ENCODE data around the gene SLC39A5. TPM values are rescaled to one million over a fixed set of nuclear protein-coding genes. Genes with fewer than 3 reads are reported as not detected.
A peak's percentile ranks its signal among the peaks of the same experiment; 100 is the strongest.

The SLC39A5 gene
- polyA plus RNA-seq, 1 of the 3 experiments (the other 2 are of a cell fraction): 0.12 TPM

GRCh38 chr12:56186957-56187356, 42.9 kb upstream of the SLC39A5 start:
- no peak overlapping the region; a peak in 1 of 4 replicates for H3K4me3 ChIP-seq (ENCODE audit: low read depth in 2 of 2, low read length in 1 of 2)
- H3K36me3 ChIP-seq (replicated peaks in 1 of 2; ENCODE audit: control insufficient read depth in 1 of 2, insufficient read depth in 2 of 2, low read length in 1 of 2): peaks cover 28 to 48% of the 10 kb centered on the region in 2 experiments

GRCh38 chr12:56188131-56188777, 41.6 kb upstream of the SLC39A5 start:
- no peaks in the 10 kb centered on the region for H3K9me3 ChIP-seq
- H2AFZ ChIP-seq (ENCODE audit: low read depth): no peak overlapping the region
- peaks cover 8 to 13% of the 10 kb centered on the region in 2 experiments; a peak in 2 of 4 replicates for H3K4me1 ChIP-seq (ENCODE audit: control insufficient read depth in 1 of 2, insufficient read depth in 2 of 2, low read depth in 1 of 2, low read length in 1 of 2)
- H3K27me3 ChIP-seq (ENCODE audit: insufficient read depth): no peaks in the 10 kb centered on the region
- H4K20me1 ChIP-seq (ENCODE audit: insufficient read depth): peaks cover 8% of the 10 kb centered on the region
- WGBS (ENCODE audit: low lambda C conversion rate): 16% methylated on average over 10 of the region's 10 CpGs
- peaks cover 26 to 36% of the 10 kb centered on the region in 2 experiments for H3K36me3 ChIP-seq (replicated peaks in 1 of 2; ENCODE audit: control insufficient read depth in 1 of 2, insufficient read depth in 2 of 2, low read length in 1 of 2)
- peak overlapping the region; percentile 84 for H3K9ac ChIP-seq
- peak overlapping the region; percentile 77 to 91 for H3K4me3 ChIP-seq (ENCODE audit: low read depth in 2 of 2, low read length in 1 of 2)
- H3K27ac ChIP-seq (ENCODE audit: low read depth in 2 of 2, low read length in 1 of 2): peak overlapping the region in 1 of 2 experiments; percentile 86; a peak in 3 of 4 replicates
- peaks cover 55% of the 10 kb centered on the region for H3K79me2 ChIP-seq (ENCODE audit: insufficient read depth)
- no peaks in the 10 kb centered on the region for H3K9me2 ChIP-seq
- no peak for DNase-seq
- ChIA-PET CTCF (interaction anchor here (0.6 to 13.8 kb wide), 22 partner anchors 9 to 1417 kb away, joined by 3 to 272 read pairs (median 10); partner anchors contain the start of genes ANKRD52, COQ10A, ESYT1 and MYL6B), POLR2A (interaction anchor here (0.5 to 2.2 kb wide), 9 partner anchors 20 to 116 kb away, joined by 3 to 11 read pairs (median 4); partner anchors contain the start of genes COQ10A, ESYT1, MYL6 and ZC3H10)
- peaks cover 13% of the 10 kb centered on the region for H3F3A ChIP-seq (replicated peaks; ENCODE audit: insufficient read depth)
- peak overlapping the region; percentile 85 for H3K4me2 ChIP-seq
- TF ChIP-seq NRF1 (IDR thresholded peaks at IDR 0.05; ENCODE audit: low read depth, low read length) (no peak), NFIC (IDR thresholded peaks at IDR 0.05; ENCODE audit: borderline replicate concordance) (no peak), MXI1 (IDR thresholded peaks at IDR 0.05; ENCODE audit: low read depth, low read length) (no peak), USF1 (IDR thresholded peaks at IDR 0.05; ENCODE audit: borderline replicate concordance, low read depth) (no peak), RXRA (IDR thresholded peaks at IDR 0.05; ENCODE audit: borderline replicate concordance, low read depth) (no peak), IRF3 (IDR thresholded peaks at IDR 0.05; ENCODE audit: low read depth, low read length) (no peak), MAX (IDR thresholded peaks at IDR 0.05; ENCODE audit: low read depth) (no peak), REST (IDR thresholded peaks at IDR 0.05; ENCODE audit: low read depth, low read length) (no peak), JUND (IDR thresholded peaks at IDR 0.05) (no peak), TAF1 (IDR thresholded peaks at IDR 0.05; ENCODE audit: borderline replicate concordance, low read depth, low read length) (no peak), RFX5 (IDR thresholded peaks at IDR 0.05; ENCODE audit: low read length) (no peak), CHD2 (IDR thresholded peaks at IDR 0.05; ENCODE audit: low read length, partially characterized antibody) (no peak), PBX3 (IDR thresholded peaks at IDR 0.05) (no peak), EZH2phosphoT487 (IDR thresholded peaks at IDR 0.05; ENCODE audit: borderline replicate concordance, low read depth) (no peak), SIN3A (IDR thresholded peaks at IDR 0.05; ENCODE audit: borderline replicate concordance, low read depth, low read length) (no peak), TEAD4 (IDR thresholded peaks at IDR 0.05; ENCODE audit: borderline replicate concordance, insufficient read depth) (no peak), MEF2A (IDR thresholded peaks at IDR 0.05; ENCODE audit: borderline replicate concordance, low read depth) (no peak)

More at GRCh38 chr12:56186957-56187356, 42.9 kb upstream of the SLC39A5 start:
- DNase-seq: no peak
- ChIA-PET POLR2A (no interaction called here), CTCF (interaction anchor here (1.0 to 13.8 kb wide), 6 partner anchors 8 to 64 kb away, joined by 3 to 272 read pairs (median 50); partner anchors contain the start of genes ESYT1, MYL6B, RNF41 and RPL41)
- Histone ChIP-seq H3K4me1 (ENCODE audit: control insufficient read depth in 1 of 2, insufficient read depth in 2 of 2, low read depth in 1 of 2, low read length in 1 of 2) (peaks cover 8 to 13% of the 10 kb centered on the region in 2 experiments; a peak in 2 of 4 replicates), H3K79me2 (ENCODE audit: insufficient read depth) (peaks cover 60% of the 10 kb centered on the region), H3K9ac (no peak overlapping the region), H3K27ac (ENCODE audit: low read depth in 2 of 2, low read length in 1 of 2) (no peak overlapping the region), H3K9me2 (no peaks in the 10 kb centered on the region), H4K20me1 (ENCODE audit: insufficient read depth) (peaks cover 8% of the 10 kb centered on the region), H2AFZ (ENCODE audit: low read depth) (no peak overlapping the region), H3K4me2 (peak overlapping the region; percentile 85), H3K9me3 (no peaks in the 10 kb centered on the region), H3F3A (replicated peaks; ENCODE audit: insufficient read depth) (peaks cover 9% of the 10 kb centered on the region), H3K27me3 (ENCODE audit: insufficient read depth) (no peaks in the 10 kb centered on the region)
- WGBS (ENCODE audit: low lambda C conversion rate): 98% methylated on average over 2 of the region's 2 CpGs
- no peak for TF ChIP-seq TCF12 (IDR thresholded peaks at IDR 0.05)
